Thyroid gland (tissue), 4 donors: ENCODE data around the gene DLGAP1.

Experiments used
- CTCF ChIP-seq, 6 experiments: fragments of 200-600 bp in 3 of 6; fragments of 450-650 bp in 3 of 6; sonication (generic) in 3 of 6; IDR thresholded peaks; one replicate each; pipeline ENCODE4 v1.5.1; 2016 to 2019; ENCODE audit warnings: antibody characterized with exemption in 6 of 6, mild to moderate bottlenecking in 2 of 6, inconsistent platforms in 1 of 6, moderate library complexity in 1 of 6
- POLR2A ChIP-seq, 2 donors: fragments of 450-650 bp; IDR thresholded peaks; one replicate each; pipeline ENCODE4 v1.6.1; 2017; ENCODE audit warnings: antibody characterized with exemption in 2 of 2, mild to moderate bottlenecking in 2 of 2, moderate library complexity in 1 of 2

- TF ChIP-seq CTCF (IDR thresholded peaks at IDR 0.05) (no peak), POLR2A (IDR thresholded peaks at IDR 0.05) (no peak)
These were observed 1004.3 kb downstream of the DLGAP1 start for GRCh38 chr18:3450799-3451182.
